Parathyroid adenoma (tissue), 2 donors: Measurements from ENCODE around the gene CDH5.

ENCODE experiments used
- H2AFZ ChIP-seq: fragments of 300-600 bp; sonication (generic); one replicate; pipeline ENCODE4 v1.7.0; 2017; ENCODE audit warnings: antibody characterized with exemption, mild to moderate bottlenecking
- H3K27ac ChIP-seq: fragments of 300-600 bp; sonication (generic); one replicate; pipeline ENCODE4 v1.7.0; 2017
- H3K27me3 ChIP-seq: fragments of 300-600 bp; sonication (generic); one replicate; pipeline ENCODE4 v1.7.0; 2017; ENCODE audit warnings: low read length; ENCODE audit not compliant: control insufficient read depth, insufficient read depth
- H3K36me3 ChIP-seq: fragments of 300-600 bp; sonication (generic); one replicate; pipeline ENCODE4 v1.7.0; 2017; ENCODE audit warnings: low read length; ENCODE audit not compliant: control insufficient read depth, insufficient read depth
- H3K4me1 ChIP-seq: fragments of 300-600 bp; sonication (generic); one replicate; pipeline ENCODE4 v1.7.0; 2017; ENCODE audit warnings: control low read depth
- H3K4me2 ChIP-seq: fragments of 300-600 bp; sonication (generic); one replicate; pipeline ENCODE4 v1.7.0; 2017; ENCODE audit warnings: low read length
- H3K4me3 ChIP-seq: fragments of 300-600 bp; sonication (generic); one replicate; pipeline ENCODE4 v1.7.0; 2017; ENCODE audit warnings: low read depth, low read length
- H3K79me2 ChIP-seq: fragments of 300-600 bp; sonication (generic); one replicate; pipeline ENCODE4 v1.7.0; 2017; ENCODE audit warnings: control low read depth
- H3K9ac ChIP-seq: fragments of 300-600 bp; sonication (generic); one replicate; pipeline ENCODE4 v1.7.0; 2017; ENCODE audit warnings: mild to moderate bottlenecking
- H3K9me3 ChIP-seq: fragments of 300-600 bp; sonication (generic); one replicate; pipeline ENCODE4 v1.7.0; 2017; ENCODE audit warnings: low read length; ENCODE audit not compliant: control insufficient read depth
- TF ChIP-seq, protein P1 (sequence below): fragments of 300-600 bp; sonication (generic); IDR thresholded peaks from one replicate; pipeline ENCODE4 v1.7.0; 2017; ENCODE audit warnings: antibody characterized with exemption, mild to moderate bottlenecking
- donor health status: primary hyperparathyroidism.

CDH5 gene

DNA sequence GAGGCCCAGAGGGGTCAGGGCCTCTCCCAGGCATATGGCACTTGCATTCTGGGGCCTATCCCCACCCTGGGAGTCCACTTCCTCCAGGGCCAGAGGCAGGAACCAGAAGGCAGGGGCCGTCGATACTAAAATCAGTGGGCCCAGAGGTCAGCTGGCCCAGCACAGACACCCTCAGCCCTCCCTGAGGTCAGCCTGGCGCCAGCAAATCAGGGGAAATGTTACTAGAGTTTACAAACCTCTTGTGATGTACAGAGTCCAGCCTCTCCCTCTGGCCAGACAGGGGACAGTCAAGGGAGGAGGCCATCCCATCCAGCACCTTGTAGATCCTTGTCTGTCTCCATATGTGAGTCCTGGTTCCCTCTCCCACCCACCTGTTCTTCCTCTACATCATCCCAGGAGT is 10.8 kb downstream of the CDH5 start:
- no peaks in the 10 kb centered on the region for H3K27me3 ChIP-seq
- TF ChIP-seq, protein P1, sequence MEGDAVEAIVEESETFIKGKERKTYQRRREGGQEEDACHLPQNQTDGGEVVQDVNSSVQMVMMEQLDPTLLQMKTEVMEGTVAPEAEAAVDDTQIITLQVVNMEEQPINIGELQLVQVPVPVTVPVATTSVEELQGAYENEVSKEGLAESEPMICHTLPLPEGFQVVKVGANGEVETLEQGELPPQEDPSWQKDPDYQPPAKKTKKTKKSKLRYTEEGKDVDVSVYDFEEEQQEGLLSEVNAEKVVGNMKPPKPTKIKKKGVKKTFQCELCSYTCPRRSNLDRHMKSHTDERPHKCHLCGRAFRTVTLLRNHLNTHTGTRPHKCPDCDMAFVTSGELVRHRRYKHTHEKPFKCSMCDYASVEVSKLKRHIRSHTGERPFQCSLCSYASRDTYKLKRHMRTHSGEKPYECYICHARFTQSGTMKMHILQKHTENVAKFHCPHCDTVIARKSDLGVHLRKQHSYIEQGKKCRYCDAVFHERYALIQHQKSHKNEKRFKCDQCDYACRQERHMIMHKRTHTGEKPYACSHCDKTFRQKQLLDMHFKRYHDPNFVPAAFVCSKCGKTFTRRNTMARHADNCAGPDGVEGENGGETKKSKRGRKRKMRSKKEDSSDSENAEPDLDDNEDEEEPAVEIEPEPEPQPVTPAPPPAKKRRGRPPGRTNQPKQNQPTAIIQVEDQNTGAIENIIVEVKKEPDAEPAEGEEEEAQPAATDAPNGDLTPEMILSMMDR, result no peak
- H3K9me3 ChIP-seq, result no peaks in the 10 kb centered on the region
- no peaks in the 10 kb centered on the region for H3K79me2 ChIP-seq
- no peak overlapping the region for H3K9ac ChIP-seq
- H3K4me3 ChIP-seq, result no peak overlapping the region
- no peak overlapping the region for H3K4me2 ChIP-seq
- no peaks in the 10 kb centered on the region for H3K36me3 ChIP-seq
- H3K4me1 ChIP-seq, result no peaks in the 10 kb centered on the region
- no peak overlapping the region for H3K27ac ChIP-seq
- H2AFZ ChIP-seq, result no peak overlapping the region

DNA sequence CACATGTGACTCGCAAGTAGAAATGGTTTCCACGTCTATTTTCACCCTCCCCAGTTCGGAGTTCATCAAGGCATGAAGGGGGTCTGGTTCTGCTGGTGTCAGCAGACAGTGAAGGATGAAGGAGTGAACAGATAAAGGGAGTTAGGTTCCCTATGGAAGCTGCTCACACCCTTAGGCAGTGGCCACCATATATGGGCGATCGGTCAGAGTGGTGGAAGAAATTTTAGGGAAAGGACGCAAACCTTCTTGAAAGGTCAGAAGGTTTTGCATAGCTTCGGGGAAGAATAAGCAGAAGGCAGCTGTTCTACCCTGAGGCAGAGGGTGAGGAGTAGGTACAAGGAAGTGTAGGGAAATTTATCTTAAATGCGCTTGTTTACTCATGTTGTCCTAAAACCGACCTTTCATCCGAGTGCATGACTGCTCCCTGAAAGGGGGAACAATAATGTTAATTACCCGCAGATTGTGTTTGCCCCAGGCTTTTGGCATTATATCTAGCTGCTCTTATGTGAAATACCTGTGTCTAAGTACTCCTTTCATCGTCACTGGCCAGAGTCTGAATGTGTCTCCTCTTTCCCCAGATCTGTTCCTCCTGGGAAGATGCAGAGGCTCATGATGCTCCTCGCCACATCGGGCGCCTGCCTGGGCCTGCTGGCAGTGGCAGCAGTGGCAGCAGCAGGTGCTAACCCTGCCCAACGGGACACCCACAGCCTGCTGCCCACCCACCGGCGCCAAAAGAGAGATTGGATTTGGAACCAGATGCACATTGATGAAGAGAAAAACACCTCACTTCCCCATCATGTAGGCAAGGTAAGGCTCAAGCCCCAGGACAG is 12.5 kb downstream of the CDH5 start:
- no peaks in the 10 kb centered on the region for H3K9me3 ChIP-seq
- no peak overlapping the region for H2AFZ ChIP-seq
- no peaks in the 10 kb centered on the region for H3K36me3 ChIP-seq
- no peak overlapping the region for H3K4me3 ChIP-seq
- H3K79me2 ChIP-seq, result no peaks in the 10 kb centered on the region
- H3K9ac ChIP-seq, result no peak overlapping the region
- TF ChIP-seq, protein P1, result no peak
- H3K27ac ChIP-seq, result no peak overlapping the region
- peaks cover 9% of the 10 kb centered on the region for H3K4me1 ChIP-seq
- no peak overlapping the region for H3K4me2 ChIP-seq
- H3K27me3 ChIP-seq, result no peaks in the 10 kb centered on the region

DNA sequence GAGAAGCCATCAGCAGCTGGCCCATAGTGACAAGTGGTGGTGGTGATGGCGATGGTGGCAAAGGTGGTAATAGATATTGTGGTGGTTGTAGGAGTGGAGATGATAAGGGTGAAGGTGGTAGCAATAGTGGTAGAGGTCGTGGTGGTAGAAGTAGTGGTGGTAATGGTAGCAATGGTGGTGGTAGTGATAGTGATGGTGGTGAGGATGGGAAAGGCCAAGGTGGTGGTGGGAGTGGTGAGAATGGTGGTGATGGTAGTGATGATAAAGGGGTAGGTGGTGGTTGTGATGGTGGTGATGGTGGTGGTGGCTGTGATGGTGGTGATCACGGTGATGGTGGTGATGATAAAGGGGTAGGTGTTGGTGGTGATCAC is 13.1 kb downstream of the CDH5 start:
- Histone ChIP-seq H2AFZ (no peak overlapping the region), H3K27me3 (no peaks in the 10 kb centered on the region), H3K79me2 (no peaks in the 10 kb centered on the region), H3K4me2 (no peak overlapping the region), H3K36me3 (no peaks in the 10 kb centered on the region), H3K4me3 (no peak overlapping the region), H3K4me1 (peaks cover 9% of the 10 kb centered on the region), H3K9me3 (no peaks in the 10 kb centered on the region), H3K27ac (no peak overlapping the region), H3K9ac (no peak overlapping the region)
- TF ChIP-seq, protein P1, result no peak

DNA sequence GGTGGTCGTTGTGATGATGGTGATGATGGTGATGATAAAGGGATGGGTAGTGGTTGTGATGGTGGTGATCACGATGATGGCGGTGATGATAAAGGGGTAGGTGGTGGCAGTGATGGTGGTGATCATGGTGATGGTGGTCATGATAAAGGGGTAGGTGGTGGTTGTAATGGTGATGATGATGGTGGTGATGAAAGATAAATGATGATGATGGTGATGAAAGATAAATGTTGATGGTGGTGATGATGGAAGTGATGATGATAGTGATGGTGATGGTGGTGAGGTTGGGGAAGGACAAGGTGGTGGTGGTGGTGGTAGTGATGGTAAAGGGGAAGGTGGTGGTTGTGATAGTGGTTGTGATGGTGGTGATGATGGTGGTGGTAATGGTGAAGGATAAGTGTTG is 13.9 kb downstream of the CDH5 start:
- Histone ChIP-seq H3K4me3 (no peak overlapping the region), H3K4me2 (no peak overlapping the region), H2AFZ (no peak overlapping the region), H3K27ac (no peak overlapping the region), H3K79me2 (no peaks in the 10 kb centered on the region), H3K9me3 (no peaks in the 10 kb centered on the region), H3K4me1 (peaks cover 9% of the 10 kb centered on the region), H3K27me3 (no peaks in the 10 kb centered on the region), H3K9ac (no peak overlapping the region), H3K36me3 (no peaks in the 10 kb centered on the region)
- TF ChIP-seq, protein P1, result no peak

DNA sequence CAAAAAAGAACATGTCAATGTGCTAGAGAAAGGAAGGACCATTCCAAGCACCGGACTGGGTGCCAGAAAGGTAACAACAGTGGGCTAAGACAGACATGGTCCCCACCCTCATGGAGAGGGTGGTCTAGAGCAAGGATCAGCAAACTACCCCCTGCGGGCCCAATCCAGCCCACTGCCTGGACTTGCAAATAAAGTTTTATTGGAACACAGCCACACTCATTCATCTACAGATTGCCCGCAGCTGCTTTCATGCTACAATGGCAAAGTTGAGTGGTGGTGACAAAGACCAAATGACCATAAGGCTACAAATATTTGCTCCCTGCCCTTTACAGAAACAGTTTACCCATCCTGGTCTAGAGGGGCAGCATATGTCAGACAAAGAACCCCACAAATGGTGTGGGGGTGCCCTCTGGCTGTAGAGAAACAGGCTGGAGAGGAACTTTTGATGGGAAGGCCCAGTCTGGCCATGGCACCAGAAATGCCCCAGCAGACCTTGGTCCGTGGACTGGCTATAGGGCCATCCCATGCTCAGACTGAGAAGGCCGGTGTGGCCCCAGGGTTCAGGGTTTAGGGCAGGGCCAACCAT is 15.2 kb downstream of the CDH5 start:
- Histone ChIP-seq H3K36me3 (no peaks in the 10 kb centered on the region), H3K27ac (peak overlapping the region; percentile 62), H3K27me3 (no peaks in the 10 kb centered on the region), H3K9ac (no peak overlapping the region), H3K4me1 (peaks cover 9% of the 10 kb centered on the region), H3K9me3 (no peaks in the 10 kb centered on the region), H3K4me3 (no peak overlapping the region), H3K79me2 (no peaks in the 10 kb centered on the region), H2AFZ (no peak overlapping the region), H3K4me2 (no peak overlapping the region)
- TF ChIP-seq, protein P1, result no peak
